ENCODE results near the gene CNST. TPM values are rescaled to one million over a fixed set of nuclear protein-coding genes. Genes with fewer than 3 reads are reported as not detected.
"Not testable (repeated sequence)": the region's sequence is repeated elsewhere in the genome, so short reads cannot be mapped to it uniquely, and the experiment has no call there.

The CNST gene
- total RNA-seq, 1 donor from 2014 or later, result 34.2 TPM

DNA sequence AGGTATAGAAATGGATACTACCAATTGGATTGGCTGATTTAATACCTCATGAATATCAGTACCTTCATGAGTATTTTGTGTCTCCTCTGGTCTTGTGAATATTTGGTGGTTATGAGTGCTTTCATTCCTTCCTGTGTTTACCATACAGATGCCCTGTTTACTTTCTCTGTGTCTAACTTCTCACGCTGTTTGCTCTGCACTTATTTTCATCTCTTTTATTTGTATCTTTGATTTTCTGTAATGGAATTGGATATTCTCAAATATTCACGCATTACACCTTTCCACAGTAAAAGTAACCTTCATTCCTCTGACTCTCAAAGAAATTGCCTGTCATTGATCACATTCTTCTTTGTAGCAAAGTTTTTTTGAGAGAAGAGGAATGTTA is 16.8 kb downstream of the CNST start:
- DNase-seq (ENCODE audit: low spot score in 2 of 2), result no peak
- no peak for FAIRE-seq

GRCh38 chr1:246583448-246584185 is 17.4 kb downstream of the CNST start:
- no peak for FAIRE-seq
- no peak for DNase-seq (ENCODE audit: low spot score in 2 of 2)

DNA sequence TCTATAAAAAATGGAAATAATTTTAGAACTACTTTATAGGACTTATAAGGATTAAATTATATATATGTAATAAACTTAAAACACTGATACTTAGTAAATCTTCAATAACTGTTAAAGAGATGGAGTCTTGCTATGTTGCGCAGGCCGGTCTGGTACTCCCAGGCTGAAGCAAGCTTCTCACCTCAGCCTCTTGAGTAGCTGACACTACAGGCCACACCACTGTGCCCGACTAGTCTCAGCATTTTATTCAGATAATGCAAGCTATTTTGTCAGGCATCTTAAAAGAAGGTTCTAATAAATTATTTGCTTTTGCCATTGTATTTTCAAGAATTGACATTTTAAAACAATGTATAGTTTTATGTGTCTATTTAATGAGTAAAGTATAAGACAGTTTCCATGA is 20.8 kb downstream of the CNST start:
- FAIRE-seq, result no peak

DNA sequence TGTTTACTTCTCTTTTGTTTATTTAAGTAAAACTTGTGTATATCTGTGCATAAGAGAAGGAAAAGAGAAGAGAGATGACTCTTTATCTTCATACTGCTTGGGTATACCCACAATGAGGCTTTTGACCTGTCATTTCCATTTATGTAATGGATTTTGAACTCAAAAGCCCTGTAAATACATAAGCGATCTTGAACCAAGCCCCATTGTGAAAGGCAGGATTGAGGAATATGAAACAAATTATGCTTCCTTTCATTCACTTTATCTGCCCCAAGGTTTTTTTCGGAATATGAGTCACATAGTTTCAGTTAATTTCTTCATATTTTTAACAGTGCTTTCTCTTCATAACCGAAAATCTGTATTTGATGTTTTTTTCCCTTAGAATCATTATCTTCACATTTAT is 21.4 kb downstream of the CNST start:
- no peak for DNase-seq (ENCODE audit: low spot score in 2 of 2)
- FAIRE-seq, result no peak

More for the DNA sequence above, 20.8 kb downstream of the CNST start:
- DNase-seq (ENCODE audit: low spot score in 2 of 2), result no peak

GRCh38 chr1:246588159-246588721 is 22.0 kb downstream of the CNST start:
- peak; percentile 36 for FAIRE-seq
- no peak for DNase-seq (ENCODE audit: low spot score in 2 of 2)

DNA sequence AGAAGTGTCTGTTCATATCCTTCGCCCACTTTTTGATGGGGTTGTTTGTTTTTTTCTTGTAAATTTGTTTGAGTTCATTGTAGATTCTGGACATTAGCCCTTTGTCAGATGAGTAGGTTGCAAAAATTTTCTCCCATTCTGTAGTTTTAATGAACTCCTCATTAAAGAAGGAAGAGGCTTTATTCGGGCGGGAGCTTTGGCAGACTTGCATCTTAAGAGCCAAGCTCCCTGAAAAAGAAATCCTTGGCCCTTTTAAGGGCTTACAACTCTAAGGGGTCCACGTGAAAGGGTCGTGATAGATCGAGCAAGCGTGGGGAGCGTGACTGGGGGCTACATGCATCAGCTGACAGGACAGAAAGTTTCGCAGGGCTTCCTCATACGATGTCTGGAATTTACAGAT is 23.7 kb downstream of the CNST start:
- not testable (repeated sequence) for DNase-seq (ENCODE audit: low spot score in 2 of 2); FAIRE-seq

GRCh38 chr1:246591047-246591446 is 24.8 kb downstream of the CNST start:
- DNase-seq (ENCODE audit: low spot score in 2 of 2) (no peak), FAIRE-seq (no peak)

DNA sequence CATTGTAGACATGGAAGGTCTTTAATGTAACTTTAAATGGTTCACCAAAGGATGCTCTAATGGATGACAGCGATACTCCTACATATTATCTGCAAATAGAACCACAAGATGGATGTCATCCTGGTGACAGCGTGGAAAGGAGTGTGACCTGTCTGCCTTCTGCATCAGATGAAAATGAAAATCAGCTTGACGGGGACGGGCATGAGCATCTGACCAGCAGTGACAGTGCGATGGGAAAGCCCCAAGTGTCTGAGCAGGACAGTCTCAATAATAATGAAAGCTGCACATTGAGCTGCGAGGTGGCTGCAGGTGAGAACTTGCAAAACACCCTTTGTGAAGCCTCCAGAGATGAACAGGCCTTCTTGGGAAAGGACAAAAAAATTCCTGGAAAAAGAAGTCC is 25.2 kb downstream of the CNST start:
- DNase-seq (ENCODE audit: low spot score in 2 of 2) (no peak), FAIRE-seq (no peak)

DNA sequence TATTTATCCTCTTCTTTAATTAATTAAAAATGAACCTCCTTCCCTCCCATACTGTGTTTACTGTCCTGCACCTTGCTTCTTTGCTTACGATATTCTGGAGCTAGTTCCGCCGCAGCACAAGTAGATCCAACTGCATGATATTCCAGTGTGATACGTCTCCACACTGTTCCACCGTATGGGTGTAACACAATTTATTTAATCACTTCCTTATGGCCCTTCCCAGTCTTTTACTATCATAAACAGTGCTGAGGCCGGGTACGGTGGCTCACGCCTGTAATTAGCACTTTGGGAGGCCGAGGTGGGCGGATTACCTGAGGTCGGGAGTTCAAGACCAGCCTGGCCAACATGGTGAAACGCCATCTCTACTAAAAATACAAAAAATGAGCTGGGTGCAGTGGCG is 25.7 kb downstream of the CNST start:
- FAIRE-seq (no peak), DNase-seq (ENCODE audit: low spot score in 2 of 2) (no peak)

DNA sequence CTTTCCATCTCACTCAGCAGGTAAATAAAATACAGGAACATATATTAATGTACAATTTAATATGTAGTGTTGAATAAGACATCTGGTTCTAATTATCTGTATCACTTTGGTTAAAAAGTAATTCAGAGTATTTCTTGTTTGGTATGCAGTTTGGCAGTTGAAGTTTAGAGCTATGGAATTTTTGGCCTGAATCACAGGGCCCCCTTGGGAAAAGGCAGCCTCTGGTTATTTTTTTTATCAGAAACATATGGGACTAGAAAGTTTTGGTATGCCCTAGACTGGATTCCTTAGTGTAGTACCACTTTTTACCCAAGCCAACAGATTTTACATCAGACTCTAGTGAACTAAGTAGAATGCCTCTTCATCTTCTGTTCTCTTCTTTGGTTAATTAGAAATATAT is 26.4 kb downstream of the CNST start:
- FAIRE-seq (no peak), DNase-seq (ENCODE audit: low spot score in 2 of 2) (no peak)

DNA sequence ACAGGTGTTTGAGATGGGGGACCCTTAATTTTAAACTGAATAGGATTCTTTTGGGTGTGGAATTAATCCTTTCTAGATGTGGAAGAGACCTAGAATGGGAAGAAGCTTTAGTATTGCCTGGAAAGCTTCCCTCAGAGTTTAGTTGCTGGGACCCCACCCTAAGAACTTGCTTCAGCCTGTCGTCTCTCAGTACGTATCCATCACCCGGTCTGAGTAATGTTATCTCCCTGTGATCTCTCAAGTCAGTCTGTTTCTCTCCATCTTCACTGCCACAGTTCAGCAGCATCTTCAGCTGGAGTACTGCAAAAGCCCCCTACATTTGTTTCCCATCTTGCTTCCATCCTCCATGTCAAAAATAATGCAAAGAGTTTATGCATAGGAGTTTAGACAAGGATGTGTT is 28.9 kb downstream of the CNST start:
- FAIRE-seq, result no peak
- DNase-seq (ENCODE audit: low spot score in 2 of 2), result no peak

GRCh38 chr1:246597340-246597739 is 31.1 kb downstream of the CNST start:
- FAIRE-seq (no peak), DNase-seq (ENCODE audit: low spot score in 2 of 2) (no peak)

GRCh38 chr1:246597971-246598370 is 31.7 kb downstream of the CNST start:
- DNase-seq (ENCODE audit: low spot score in 2 of 2), result no peak

GRCh38 chr1:246599315-246599714 is 33.1 kb downstream of the CNST start:
- DNase-seq (ENCODE audit: low spot score in 2 of 2) (no peak), FAIRE-seq (no peak)

More at GRCh38 chr1:246597971-246598370, 31.7 kb downstream of the CNST start:
- FAIRE-seq, result no peak

- FAIRE-seq (no peak), DNase-seq (ENCODE audit: low spot score in 2 of 2) (no peak)
Measured at GRCh38 chr1:246600579-246600978, 34.3 kb downstream of the CNST start.

GRCh38 chr1:246602194-246602593 is 35.9 kb downstream of the CNST start:
- FAIRE-seq, result no peak
- no peak for DNase-seq (ENCODE audit: low spot score in 2 of 2)

GRCh38 chr1:246605231-246605630 is 39.0 kb downstream of the CNST start:
- DNase-seq (ENCODE audit: low spot score in 2 of 2); FAIRE-seq: not testable (repeated sequence)

GRCh38 chr1:246607462-246607861 is 41.2 kb downstream of the CNST start:
- FAIRE-seq (no peak), DNase-seq (ENCODE audit: low spot score in 2 of 2) (no peak)

DNA sequence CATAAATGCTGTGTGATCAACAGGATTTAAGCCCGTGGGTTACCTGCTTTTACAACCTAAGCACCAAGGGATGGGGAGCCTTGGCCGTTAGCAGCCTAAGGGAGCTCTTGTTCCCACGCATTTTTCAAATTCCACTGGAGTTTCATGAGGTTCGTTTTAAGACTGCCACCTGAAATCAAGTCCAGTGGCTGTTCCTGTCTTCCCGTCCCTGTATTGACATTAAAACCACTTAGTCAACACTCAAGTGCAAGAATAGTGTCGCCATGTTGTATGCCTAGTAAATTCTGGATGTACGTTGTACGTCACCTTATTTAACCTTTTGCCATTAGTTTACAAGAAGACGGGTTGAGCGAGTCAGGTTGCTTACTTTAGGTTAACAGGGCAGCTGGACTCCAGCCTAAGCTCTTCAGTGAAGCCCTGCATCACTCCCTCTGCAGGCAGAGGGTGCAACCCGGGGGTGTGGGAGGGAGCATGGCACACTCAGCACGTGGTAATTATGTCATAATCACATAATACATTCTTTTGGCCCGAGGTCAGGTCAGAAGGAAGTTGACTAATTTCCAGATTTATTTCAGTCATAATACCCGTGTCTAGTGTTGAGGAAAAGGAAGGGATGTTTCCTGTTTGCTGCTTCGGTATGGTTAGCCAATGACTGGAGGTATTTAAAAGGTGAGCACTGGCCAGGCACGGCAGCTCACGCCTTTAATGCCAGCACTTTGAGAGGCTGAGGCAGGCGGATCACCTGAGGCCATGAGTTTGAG is 42.5 kb downstream of the CNST start:
- FAIRE-seq, result no peak
- DNase-seq (ENCODE audit: low spot score in 2 of 2), result peak; percentile 21 to 29

- DNase-seq (ENCODE audit: low spot score in 2 of 2) (no peak), FAIRE-seq (no peak)
Measured at GRCh38 chr1:246609632-246610031, 43.4 kb downstream of the CNST start.

- no peak for DNase-seq (ENCODE audit: low spot score in 2 of 2)
- FAIRE-seq, result no peak
Measured at GRCh38 chr1:246613096-246613758, 47.0 kb downstream of the CNST start.

Data from frontal cortex (tissue), 4 donors.